K562 (cell line): Measurements from ENCODE around the gene TMEM202. TPM values are rescaled to one million over a fixed set of nuclear protein-coding genes. Genes with fewer than 3 reads are reported as not detected.

Experiments used
- BCOR ChIP-seq: fragments of 450-650 bp; IDR thresholded peaks from 2 replicates; pipeline ENCODE4 v1.6.1; 2016
- CXXC5 ChIP-seq: fragments of 250-450 bp; sonication (Bioruptor Pico); IDR thresholded peaks from 2 replicates; pipeline ENCODE4 v1.8.0; 2022; ENCODE audit warnings: inconsistent platforms, mild to moderate bottlenecking, moderate library complexity
- GABPA ChIP-seq: fragments of 200-800 bp; sonication (Bioruptor generic); conservative IDR thresholded peaks from 2 replicates; pipeline ENCODE4 v1.6.1; 2016; ENCODE audit warnings: low read depth, missing genetic modification characterization, missing compliant biosample characterization
- HDAC1 ChIP-seq, 2 experiments: fragments of 450-650 bp; IDR thresholded peaks; 2 replicates each; pipeline ENCODE4 v1.6.1; 2016 to 2017; ENCODE audit warnings: inconsistent platforms in 1 of 2, mild to moderate bottlenecking in 1 of 2, moderate library complexity in 1 of 2
- KLF6 ChIP-seq: fragments of 250-450 bp; sonication (Bioruptor Pico); IDR thresholded peaks from 2 replicates; pipeline ENCODE4 v1.4.0; 2020; ENCODE audit warnings: mild to moderate bottlenecking, moderate library complexity, borderline replicate concordance
- MAFK ChIP-seq: IDR thresholded peaks from 2 replicates; pipeline ENCODE4 v1.6.1; 2011; ENCODE audit warnings: low read length, improper control_type of control experiment
- SIX5 ChIP-seq, 2 experiments: IDR thresholded peaks; 2 replicates each; pipeline ENCODE4 v1.6.1; 2011; ENCODE audit warnings: low read length in 2 of 2, borderline replicate concordance in 1 of 2, low read depth in 1 of 2, mild to moderate bottlenecking in 1 of 2, moderate library complexity in 1 of 2; ENCODE audit not compliant: insufficient read depth in 1 of 2
- TBP ChIP-seq: optimal IDR thresholded peaks from 2 replicates; pipeline ENCODE3; 2011; ENCODE audit warnings: low read depth, low read length, improper control_type of control experiment
- ZNF263 ChIP-seq: sonication (generic); formaldehyde crosslinking; IDR thresholded peaks from 2 replicates; pipeline ENCODE4 v1.8.0; 2022; ENCODE audit warnings: mild to moderate bottlenecking, missing genetic modification reagents, borderline replicate concordance
- ZNF444 ChIP-seq: fragments of 250-450 bp; sonication (Bioruptor Pico); IDR thresholded peaks from 2 replicates; pipeline ENCODE4 v1.4.0; 2020; ENCODE audit warnings: mild to moderate bottlenecking, moderate library complexity
- ZNF445 ChIP-seq: fragments of 250-450 bp; sonication (Bioruptor Pico); IDR thresholded peaks from 2 replicates; pipeline ENCODE4 v1.4.0; 2020; ENCODE audit warnings: low read depth, mild to moderate bottlenecking, moderate library complexity
- polyA plus RNA-seq, 8 experiments: library from polyadenylated mRNA; depleted of rRNA in 4 of 8; stranded (reverse) in 5 of 8; unstranded in 3 of 8; fragments of >200 nt; fragmentation: Nextera tagmentation in 2 of 8; fragmentation: Illumina TruSeq in 1 of 8; extraction: Ambion mirVana in 2 of 8; extraction: Trizol in 1 of 8; gene quantifications; 2 replicates each; pipeline versions ENCODE4 v1.2.1 to v1.2.3, GENCODE V29; 2011 to 2014; ENCODE audit warnings: inconsistent platforms in 1 of 8, missing spikeins in 1 of 8
- total RNA-seq, 7 experiments: library from RNA; depleted of rRNA in 6 of 7; stranded (reverse); fragments of >200 nt in 6 of 7; fragmentation: Illumina TruSeq in 2 of 7; extraction: Trizol in 2 of 7; gene quantifications; 2 replicates each; pipeline versions ENCODE4 v1.2.1 to v1.2.3, GENCODE V29; 2011 to 2021; ENCODE audit warnings: low replicate concordance in 1 of 7
- TF ChIP-seq, protein P1 (sequence below): fragments of 150-350 bp; IDR thresholded peaks from 2 replicates; pipeline ENCODE4 v1.6.1; 2014; ENCODE audit warnings: low read depth, mild to moderate bottlenecking, low read length, borderline replicate concordance
- TF ChIP-seq, protein P2 (sequence below), 2 experiments: IDR thresholded peaks in 1 of 2; conservative IDR thresholded peaks in 1 of 2; 2 replicates each; pipeline ENCODE4 v1.6.1; 2016; ENCODE audit warnings: low read depth in 2 of 2, mild to moderate bottlenecking in 1 of 2, missing compliant biosample characterization in 1 of 2, missing genetic modification characterization in 1 of 2, moderate library complexity in 1 of 2
- TF ChIP-seq, protein P3 (sequence below): fragments of 250-450 bp; sonication (Bioruptor Pico); IDR thresholded peaks from 2 replicates; pipeline ENCODE4 v1.4.0; 2020

TMEM202 gene
- total and polyA plus RNA-seq, 9 of the 15 experiments (the other 6 are each of a cell fraction or from before 2014, with no cell fraction given): not detected

GRCh38 chr15:72375846-72376581, 22.1 kb upstream of the TMEM202 start, which contains the start of gene HEXA (continued):
- TF ChIP-seq, protein P1, sequence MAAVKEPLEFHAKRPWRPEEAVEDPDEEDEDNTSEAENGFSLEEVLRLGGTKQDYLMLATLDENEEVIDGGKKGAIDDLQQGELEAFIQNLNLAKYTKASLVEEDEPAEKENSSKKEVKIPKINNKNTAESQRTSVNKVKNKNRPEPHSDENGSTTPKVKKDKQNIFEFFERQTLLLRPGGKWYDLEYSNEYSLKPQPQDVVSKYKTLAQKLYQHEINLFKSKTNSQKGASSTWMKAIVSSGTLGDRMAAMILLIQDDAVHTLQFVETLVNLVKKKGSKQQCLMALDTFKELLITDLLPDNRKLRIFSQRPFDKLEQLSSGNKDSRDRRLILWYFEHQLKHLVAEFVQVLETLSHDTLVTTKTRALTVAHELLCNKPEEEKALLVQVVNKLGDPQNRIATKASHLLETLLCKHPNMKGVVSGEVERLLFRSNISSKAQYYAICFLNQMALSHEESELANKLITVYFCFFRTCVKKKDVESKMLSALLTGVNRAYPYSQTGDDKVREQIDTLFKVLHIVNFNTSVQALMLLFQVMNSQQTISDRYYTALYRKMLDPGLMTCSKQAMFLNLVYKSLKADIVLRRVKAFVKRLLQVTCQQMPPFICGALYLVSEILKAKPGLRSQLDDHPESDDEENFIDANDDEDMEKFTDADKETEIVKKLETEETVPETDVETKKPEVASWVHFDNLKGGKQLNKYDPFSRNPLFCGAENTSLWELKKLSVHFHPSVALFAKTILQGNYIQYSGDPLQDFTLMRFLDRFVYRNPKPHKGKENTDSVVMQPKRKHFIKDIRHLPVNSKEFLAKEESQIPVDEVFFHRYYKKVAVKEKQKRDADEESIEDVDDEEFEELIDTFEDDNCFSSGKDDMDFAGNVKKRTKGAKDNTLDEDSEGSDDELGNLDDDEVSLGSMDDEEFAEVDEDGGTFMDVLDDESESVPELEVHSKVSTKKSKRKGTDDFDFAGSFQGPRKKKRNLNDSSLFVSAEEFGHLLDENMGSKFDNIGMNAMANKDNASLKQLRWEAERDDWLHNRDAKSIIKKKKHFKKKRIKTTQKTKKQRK: no peak
- TF ChIP-seq GABPA (peak; percentile 84), SIX5 (IDR thresholded peaks at IDR 0.05; ENCODE audit: borderline replicate concordance in 1 of 2, insufficient read depth in 1 of 2, low read depth in 1 of 2, low read length in 2 of 2) (peak; percentile 28 to 40; a peak in 2 of 4 replicates), KLF6 (CRISPR knock-in tag) (no peak), CXXC5 (peak; percentile 94), ZNF444 (CRISPR knock-in tag) (no peak), HDAC1 (IDR thresholded peaks at IDR 0.05) (peak; percentile 47 to 99; a peak in 3 of 4 replicates), ZNF263 (CRISPR knock-in tag) (0 out of 2 replicates have a peak, but pooled peaks have one; percentile 25), BCOR (peak; percentile 61; the same call in 1 of the 2 replicates), MAFK (0 out of 2 replicates have a peak, but pooled peaks have one; percentile 32), ZNF445 (CRISPR knock-in tag) (peak; percentile 62; the same call in 1 of the 2 replicates), TBP (peak; percentile 80)
- TF ChIP-seq, protein P2, sequence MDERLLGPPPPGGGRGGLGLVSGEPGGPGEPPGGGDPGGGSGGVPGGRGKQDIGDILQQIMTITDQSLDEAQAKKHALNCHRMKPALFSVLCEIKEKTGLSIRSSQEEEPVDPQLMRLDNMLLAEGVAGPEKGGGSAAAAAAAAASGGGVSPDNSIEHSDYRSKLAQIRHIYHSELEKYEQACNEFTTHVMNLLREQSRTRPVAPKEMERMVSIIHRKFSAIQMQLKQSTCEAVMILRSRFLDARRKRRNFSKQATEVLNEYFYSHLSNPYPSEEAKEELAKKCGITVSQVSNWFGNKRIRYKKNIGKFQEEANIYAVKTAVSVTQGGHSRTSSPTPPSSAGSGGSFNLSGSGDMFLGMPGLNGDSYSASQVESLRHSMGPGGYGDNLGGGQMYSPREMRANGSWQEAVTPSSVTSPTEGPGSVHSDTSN (CRISPR knock-in tag; IDR thresholded peaks at IDR 0.05; ENCODE audit: low read depth): no peak
- TF ChIP-seq, protein P2 (tag; conservative IDR thresholded peaks at IDR 0.05; ENCODE audit: low read depth): 0 out of 2 replicates have a peak, but pooled peaks have one; percentile 17
- TF ChIP-seq, protein P3, sequence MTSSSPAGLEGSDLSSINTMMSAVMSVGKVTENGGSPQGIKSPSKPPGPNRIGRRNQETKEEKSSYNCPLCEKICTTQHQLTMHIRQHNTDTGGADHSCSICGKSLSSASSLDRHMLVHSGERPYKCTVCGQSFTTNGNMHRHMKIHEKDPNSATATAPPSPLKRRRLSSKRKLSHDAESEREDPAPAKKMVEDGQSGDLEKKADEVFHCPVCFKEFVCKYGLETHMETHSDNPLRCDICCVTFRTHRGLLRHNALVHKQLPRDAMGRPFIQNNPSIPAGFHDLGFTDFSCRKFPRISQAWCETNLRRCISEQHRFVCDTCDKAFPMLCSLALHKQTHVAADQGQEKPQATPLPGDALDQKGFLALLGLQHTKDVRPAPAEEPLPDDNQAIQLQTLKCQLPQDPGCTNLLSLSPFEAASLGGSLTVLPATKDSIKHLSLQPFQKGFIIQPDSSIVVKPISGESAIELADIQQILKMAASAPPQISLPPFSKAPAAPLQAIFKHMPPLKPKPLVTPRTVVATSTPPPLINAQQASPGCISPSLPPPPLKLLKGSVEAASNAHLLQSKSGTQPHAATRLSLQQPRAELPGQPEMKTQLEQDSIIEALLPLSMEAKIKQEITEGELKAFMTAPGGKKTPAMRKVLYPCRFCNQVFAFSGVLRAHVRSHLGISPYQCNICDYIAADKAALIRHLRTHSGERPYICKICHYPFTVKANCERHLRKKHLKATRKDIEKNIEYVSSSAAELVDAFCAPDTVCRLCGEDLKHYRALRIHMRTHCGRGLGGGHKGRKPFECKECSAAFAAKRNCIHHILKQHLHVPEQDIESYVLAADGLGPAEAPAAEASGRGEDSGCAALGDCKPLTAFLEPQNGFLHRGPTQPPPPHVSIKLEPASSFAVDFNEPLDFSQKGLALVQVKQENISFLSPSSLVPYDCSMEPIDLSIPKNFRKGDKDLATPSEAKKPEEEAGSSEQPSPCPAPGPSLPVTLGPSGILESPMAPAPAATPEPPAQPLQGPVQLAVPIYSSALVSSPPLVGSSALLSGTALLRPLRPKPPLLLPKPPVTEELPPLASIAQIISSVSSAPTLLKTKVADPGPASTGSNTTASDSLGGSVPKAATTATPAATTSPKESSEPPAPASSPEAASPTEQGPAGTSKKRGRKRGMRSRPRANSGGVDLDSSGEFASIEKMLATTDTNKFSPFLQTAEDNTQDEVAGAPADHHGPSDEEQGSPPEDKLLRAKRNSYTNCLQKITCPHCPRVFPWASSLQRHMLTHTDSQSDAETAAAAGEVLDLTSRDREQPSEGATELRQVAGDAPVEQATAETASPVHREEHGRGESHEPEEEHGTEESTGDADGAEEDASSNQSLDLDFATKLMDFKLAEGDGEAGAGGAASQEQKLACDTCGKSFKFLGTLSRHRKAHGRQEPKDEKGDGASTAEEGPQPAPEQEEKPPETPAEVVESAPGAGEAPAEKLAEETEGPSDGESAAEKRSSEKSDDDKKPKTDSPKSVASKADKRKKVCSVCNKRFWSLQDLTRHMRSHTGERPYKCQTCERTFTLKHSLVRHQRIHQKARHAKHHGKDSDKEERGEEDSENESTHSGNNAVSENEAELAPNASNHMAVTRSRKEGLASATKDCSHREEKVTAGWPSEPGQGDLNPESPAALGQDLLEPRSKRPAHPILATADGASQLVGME (CRISPR knock-in tag): peak; percentile 77; the same call in 1 of the 2 replicates
